Upper lobe of left lung (tissue), 6 donors: ENCODE measurements around the gene UBE2G1. TPM values are rescaled to one million over a fixed set of nuclear protein-coding genes. Genes with fewer than 3 reads are reported as not detected.

Experiments
- ATAC-seq, 2 donors: fragments of 200-7000 bp; cut with Tn5 transposase; one replicate each; pipeline ENCODE4 v1.9.1; 2022; ENCODE audit warnings: mild to moderate bottlenecking in 2 of 2, moderate library complexity in 2 of 2; ENCODE audit not compliant: low FRiP score in 2 of 2
- DNase-seq, 2 donors: peaks; one replicate each; pipeline ENCODE4 v3.0.0-alpha.2; 2019 to 2020
- H3K27ac ChIP-seq, 4 donors: fragments of 200-600 bp; sonication (generic); one replicate each; pipeline ENCODE4 v1.5.1; 2016 to 2019
- H3K27me3 ChIP-seq, 4 donors: fragments of 200-600 bp; sonication (generic); one replicate each; pipeline ENCODE4 v1.5.1; 2017 to 2019
- H3K36me3 ChIP-seq, 4 donors: fragments of 200-600 bp; sonication (generic); one replicate each; pipeline ENCODE4 v1.5.1; 2016 to 2019
- H3K4me1 ChIP-seq, 4 donors: fragments of 200-600 bp; sonication (generic); one replicate each; pipeline ENCODE4 v1.5.1; 2018 to 2019
- H3K4me3 ChIP-seq, 4 donors: fragments of 200-600 bp; sonication (generic); one replicate each; pipeline ENCODE4 v1.5.1; 2017 to 2019; ENCODE audit warnings: mild to moderate bottlenecking in 2 of 4, moderate library complexity in 1 of 4
- H3K9me3 ChIP-seq, 4 donors: fragments of 200-600 bp; sonication (generic); one replicate each; pipeline ENCODE4 v1.5.1; 2018 to 2019
- EP300 ChIP-seq, 4 donors: sonication (generic); formaldehyde crosslinking; IDR thresholded peaks; one replicate each; pipeline ENCODE4 v1.5.1; 2017; ENCODE audit warnings: antibody characterized with exemption in 4 of 4, control low read depth in 2 of 4
- POLR2A ChIP-seq, 4 donors: fragments of 450-650 bp; IDR thresholded peaks; one replicate each; pipeline ENCODE4 v1.5.1; 2016 to 2017; ENCODE audit warnings: antibody characterized with exemption in 4 of 4, mild to moderate bottlenecking in 2 of 4
- POLR2AphosphoS5 ChIP-seq, 2 donors: sonication (generic); formaldehyde crosslinking; IDR thresholded peaks; one replicate each; pipeline ENCODE4 v1.5.1; 2017; ENCODE audit warnings: antibody characterized with exemption in 2 of 2
- WGBS, 2 donors: methylation state at CpG; one replicate each; pipeline ENCODE4 v1.1.5; 2017 to 2018; 5-methylcytosine and 5-hydroxymethylcytosine counted together
- total RNA-seq, 6 donors: library from RNA; depleted of rRNA in 4 of 6; stranded (reverse); fragments of >200 nt in 4 of 6; gene quantifications; one replicate each; pipeline versions ENCODE4 v1.1.0 to v1.2.1, GENCODE V29; 2016 to 2021
- TF ChIP-seq, protein P1 (sequence below), 6 experiments: fragments of 450-650 bp in 4 of 6; fragments of 200-600 bp in 2 of 6; sonication (generic) in 2 of 6; IDR thresholded peaks; one replicate each; pipeline ENCODE4 v1.5.1; 2016 to 2019; ENCODE audit warnings: antibody characterized with exemption in 6 of 6
- donor health status: DM: no; HTN: no; CAD: no; lungs with moderate emphysema.
- donor health status: DM: no; HTN: yes; CAD: no; lungs with severe emphysema.

UBE2G1 gene
- total RNA-seq, 6 donors from 2014 or later = 24.5 to 45.8 (median 35.8) TPM

DNA sequence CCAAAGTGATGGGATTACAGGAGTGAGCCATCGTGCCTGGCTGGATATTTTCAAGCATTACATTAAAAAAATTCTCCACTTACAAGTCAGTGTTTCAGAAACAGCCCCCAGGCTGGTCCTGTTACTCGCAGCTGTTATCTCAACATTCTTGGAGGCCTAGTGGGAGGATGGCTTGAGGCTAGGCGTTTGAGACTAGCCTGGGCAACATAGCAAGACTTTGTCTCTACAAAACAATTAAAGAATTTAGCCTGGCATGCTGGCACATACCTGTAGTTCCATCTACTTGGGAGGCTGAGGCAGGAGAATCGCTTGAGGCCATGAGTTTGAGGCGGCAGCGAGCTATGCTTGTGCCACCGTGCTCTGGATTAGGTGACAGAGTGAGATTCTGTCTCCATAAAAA lies 40.7 kb upstream of the UBE2G1 start:
- Histone ChIP-seq H3K4me3 (no peak overlapping the region), H3K27me3 (no peaks in the 10 kb centered on the region), H3K9me3 (no peaks in the 10 kb centered on the region), H3K27ac (no peak overlapping the region), H3K4me1 (no peaks in the 10 kb centered on the region), H3K36me3 (no peaks in the 10 kb centered on the region)
- ATAC-seq (no peak), DNase-seq (no peak)
- TF ChIP-seq POLR2A (IDR thresholded peaks at IDR 0.05) = no peak
- TF ChIP-seq, protein P1, sequence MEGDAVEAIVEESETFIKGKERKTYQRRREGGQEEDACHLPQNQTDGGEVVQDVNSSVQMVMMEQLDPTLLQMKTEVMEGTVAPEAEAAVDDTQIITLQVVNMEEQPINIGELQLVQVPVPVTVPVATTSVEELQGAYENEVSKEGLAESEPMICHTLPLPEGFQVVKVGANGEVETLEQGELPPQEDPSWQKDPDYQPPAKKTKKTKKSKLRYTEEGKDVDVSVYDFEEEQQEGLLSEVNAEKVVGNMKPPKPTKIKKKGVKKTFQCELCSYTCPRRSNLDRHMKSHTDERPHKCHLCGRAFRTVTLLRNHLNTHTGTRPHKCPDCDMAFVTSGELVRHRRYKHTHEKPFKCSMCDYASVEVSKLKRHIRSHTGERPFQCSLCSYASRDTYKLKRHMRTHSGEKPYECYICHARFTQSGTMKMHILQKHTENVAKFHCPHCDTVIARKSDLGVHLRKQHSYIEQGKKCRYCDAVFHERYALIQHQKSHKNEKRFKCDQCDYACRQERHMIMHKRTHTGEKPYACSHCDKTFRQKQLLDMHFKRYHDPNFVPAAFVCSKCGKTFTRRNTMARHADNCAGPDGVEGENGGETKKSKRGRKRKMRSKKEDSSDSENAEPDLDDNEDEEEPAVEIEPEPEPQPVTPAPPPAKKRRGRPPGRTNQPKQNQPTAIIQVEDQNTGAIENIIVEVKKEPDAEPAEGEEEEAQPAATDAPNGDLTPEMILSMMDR (IDR thresholded peaks at IDR 0.05) = no peak
- no peak for TF ChIP-seq POLR2AphosphoS5 (IDR thresholded peaks at IDR 0.05)
- TF ChIP-seq EP300 (IDR thresholded peaks at IDR 0.05) = no peak
- 89 to 91% methylated on average over 7 of the region's 7 CpGs for WGBS, 2 donors

DNA sequence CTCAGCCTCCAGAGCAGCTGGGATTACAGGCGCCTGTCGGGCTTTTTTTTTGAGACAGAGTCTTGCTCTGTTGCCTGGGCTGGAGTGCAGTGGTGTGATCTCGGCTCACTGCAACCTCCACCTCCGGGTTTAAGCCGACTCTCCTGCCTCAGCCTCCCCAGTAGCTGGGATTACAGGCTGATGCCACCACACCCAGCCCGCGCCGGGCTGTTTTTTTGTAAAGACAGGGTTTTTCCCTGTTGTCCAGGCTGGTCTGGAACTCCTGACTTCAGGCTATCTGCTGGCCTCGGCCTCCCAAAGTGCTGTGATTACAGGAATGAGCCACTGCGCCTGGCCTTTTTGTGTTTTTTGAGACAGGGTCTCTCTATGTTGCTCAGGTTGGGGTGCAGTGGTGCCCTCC lies 39.9 kb upstream of the UBE2G1 start:
- TF ChIP-seq, protein P1 (IDR thresholded peaks at IDR 0.05) = no peak
- TF ChIP-seq POLR2AphosphoS5 (IDR thresholded peaks at IDR 0.05) (no peak), POLR2A (IDR thresholded peaks at IDR 0.05) (no peak), EP300 (IDR thresholded peaks at IDR 0.05) (no peak)
- Histone ChIP-seq H3K27ac (no peak overlapping the region), H3K4me1 (no peaks in the 10 kb centered on the region), H3K9me3 (no peaks in the 10 kb centered on the region), H3K36me3 (no peaks in the 10 kb centered on the region), H3K27me3 (no peaks in the 10 kb centered on the region), H3K4me3 (no peak overlapping the region)
- DNase-seq = no peak
- 94 to 99% methylated on average over 10 of the region's 10 CpGs for WGBS, 2 donors
- ATAC-seq = no peak

DNA sequence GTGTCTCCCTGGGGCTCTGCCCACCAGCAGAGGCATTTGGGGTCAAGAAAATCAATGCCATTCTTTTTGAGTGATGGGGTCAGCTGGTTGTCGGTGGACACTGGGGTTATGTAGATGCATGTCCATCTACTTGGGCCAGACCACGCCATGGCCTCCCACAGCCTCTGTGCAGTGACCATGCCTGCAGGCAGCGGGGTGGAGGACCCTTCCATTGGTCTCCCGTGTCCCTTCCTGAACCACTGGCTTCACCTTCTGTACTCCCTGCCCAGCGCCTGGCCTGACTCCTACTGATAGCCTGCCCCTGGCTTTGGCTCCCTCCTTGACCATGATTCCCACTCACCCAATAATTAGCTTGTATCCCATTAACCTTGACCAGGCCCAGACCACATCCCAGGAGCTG lies 39.2 kb upstream of the UBE2G1 start:
- no peaks in the 10 kb centered on the region for H3K9me3 ChIP-seq
- 94 to 97% methylated on average over 4 to 5 of the region's 5 CpGs for WGBS, 2 donors
- H3K27ac ChIP-seq = no peak overlapping the region
- no peaks in the 10 kb centered on the region for H3K4me1 ChIP-seq
- TF ChIP-seq, protein P1 (IDR thresholded peaks at IDR 0.05) = no peak
- TF ChIP-seq EP300 (IDR thresholded peaks at IDR 0.05) (no peak), POLR2AphosphoS5 (IDR thresholded peaks at IDR 0.05) (no peak), POLR2A (IDR thresholded peaks at IDR 0.05) (no peak)
- DNase-seq (no peak), ATAC-seq (peak in 1 of 2 donors; percentile 62)
- no peak overlapping the region for H3K4me3 ChIP-seq
- no peaks in the 10 kb centered on the region for H3K36me3 ChIP-seq
- H3K27me3 ChIP-seq = no peaks in the 10 kb centered on the region

DNA sequence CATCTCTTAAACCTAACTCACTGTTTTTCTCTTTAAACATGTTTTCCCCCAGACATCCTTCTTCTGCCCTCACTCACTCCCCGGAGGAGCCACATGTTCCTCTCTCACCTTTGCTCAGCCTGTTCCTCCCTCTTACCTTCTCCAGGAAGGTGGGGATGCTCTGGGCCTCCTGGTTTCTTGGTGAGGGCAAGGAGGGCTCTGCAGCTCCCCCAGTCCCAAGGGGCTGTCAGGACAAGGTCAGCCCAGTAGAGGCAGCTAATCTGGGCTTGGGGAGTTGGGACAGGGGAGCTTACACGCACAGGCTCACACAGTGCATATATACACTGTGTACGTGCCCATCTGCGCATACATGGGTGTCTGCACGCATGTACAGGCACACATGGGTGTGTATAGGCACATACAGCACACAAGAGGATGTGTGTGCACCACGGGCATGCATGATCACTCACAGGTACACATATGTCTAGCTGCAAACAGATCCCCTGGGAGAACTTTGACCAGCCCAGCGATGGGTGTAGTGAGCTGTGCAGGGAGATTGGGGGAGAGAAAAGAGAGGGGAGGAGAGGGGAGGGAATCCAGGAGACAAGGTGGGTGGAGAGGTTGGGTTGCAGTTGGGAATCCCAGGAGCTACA lies 38.7 kb upstream of the UBE2G1 start:
- TF ChIP-seq POLR2AphosphoS5 (IDR thresholded peaks at IDR 0.05) (no peak), EP300 (IDR thresholded peaks at IDR 0.05) (no peak)
- no peak for ATAC-seq
- Histone ChIP-seq H3K27ac (no peak overlapping the region), H3K4me3 (no peak overlapping the region), H3K27me3 (no peaks in the 10 kb centered on the region), H3K36me3 (no peaks in the 10 kb centered on the region), H3K4me1 (no peaks in the 10 kb centered on the region), H3K9me3 (no peaks in the 10 kb centered on the region)
- WGBS, 2 donors = 79 to 89% methylated on average over 5 to 7 of the region's 7 CpGs
- no peak for DNase-seq

DNA sequence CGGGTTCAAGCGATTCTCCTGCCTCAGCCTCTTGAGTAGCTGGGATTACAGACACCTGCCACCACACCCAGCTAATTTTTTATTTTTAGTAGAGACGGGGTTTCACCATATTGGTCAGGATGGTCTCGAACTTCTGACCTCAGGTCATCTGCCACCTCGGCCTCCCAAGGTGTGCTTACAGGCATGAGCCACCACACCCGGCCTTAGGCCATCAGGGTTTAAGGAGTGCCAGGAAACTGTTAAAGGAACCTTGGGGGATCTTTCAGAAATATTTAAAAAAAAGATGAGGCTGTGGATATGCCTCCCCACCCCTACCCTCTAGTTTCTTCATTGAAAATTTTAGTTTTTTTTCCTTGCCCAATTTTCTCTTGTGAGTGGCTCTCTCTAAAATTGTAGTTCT lies 31.4 kb upstream of the UBE2G1 start:
- no peak for DNase-seq
- Histone ChIP-seq H3K9me3 (no peaks in the 10 kb centered on the region), H3K27me3 (no peaks in the 10 kb centered on the region), H3K27ac (no peak overlapping the region), H3K4me1 (no peaks in the 10 kb centered on the region), H3K36me3 (no peaks in the 10 kb centered on the region), H3K4me3 (no peak overlapping the region)
- 93 to 95% methylated on average over 6 of the region's 6 CpGs for WGBS, 2 donors
- no peak for ATAC-seq
- TF ChIP-seq, protein P1 (IDR thresholded peaks at IDR 0.05) = no peak
- TF ChIP-seq POLR2AphosphoS5 (IDR thresholded peaks at IDR 0.05) = no peak
- no peak for TF ChIP-seq POLR2A (IDR thresholded peaks at IDR 0.05)
- TF ChIP-seq EP300 (IDR thresholded peaks at IDR 0.05) = no peak
